ENCODE data around the gene CCR6. TPM values are rescaled to one million over a fixed set of nuclear protein-coding genes. Genes with fewer than 3 reads are reported as not detected.

Gene CCR6
- total and polyA plus RNA-seq, 10 of the 15 experiments (the other 5 are each of a cell fraction or from before 2014, with no cell fraction given): 2.2 to 7.6 (median 6.7) TPM

GRCh38 chr6:167141667-167142432 is 19.0 kb downstream of the CCR6 start (continued):
- TF ChIP-seq ZNF384 (IDR thresholded peaks at IDR 0.05; ENCODE audit: borderline replicate concordance, low read depth, low read length) (no peak), IKZF1 (conservative IDR thresholded peaks at IDR 0.05) (peak; percentile 37; the same call in 1 of the 2 replicates), SMC3 (IDR thresholded peaks at IDR 0.05; ENCODE audit: borderline replicate concordance, low read length) (peak; percentile 99), E2F4 (IDR thresholded peaks at IDR 0.05; ENCODE audit: low read depth, low read length) (no peak), USF2 (IDR thresholded peaks at IDR 0.05; ENCODE audit: borderline replicate concordance, low read depth, low read length) (no peak), HSF1 (IDR thresholded peaks at IDR 0.05; ENCODE audit: low read depth, low read length) (no peak), ZBTB40 (IDR thresholded peaks at IDR 0.05; ENCODE audit: borderline replicate concordance) (no peak), CHD1 (IDR thresholded peaks at IDR 0.05; ENCODE audit: low read depth, low read length) (no peak), DPF2 (IDR thresholded peaks at IDR 0.05) (0 out of 2 replicates have a peak, but pooled peaks have one; percentile 11), MAX (IDR thresholded peaks at IDR 0.05; ENCODE audit: low read depth, low read length) (no peak), JUND (IDR thresholded peaks at IDR 0.05; ENCODE audit: low read depth, low read length) (no peak), MEF2A (IDR thresholded peaks at IDR 0.05; ENCODE audit: insufficient read depth, low read depth, low read length) (no peak), NRF1 (conservative IDR thresholded peaks at IDR 0.05; ENCODE audit: low read depth, low read length) (no peak), RFX5 (IDR thresholded peaks at IDR 0.05; ENCODE audit: low read depth, low read length) (no peak), ATF2 (IDR thresholded peaks at IDR 0.05; ENCODE audit: low read length) (no peak), SMARCA5 (IDR thresholded peaks at IDR 0.05) (peak; percentile 37; the same call in 1 of the 2 replicates), RELA (IDR thresholded peaks at IDR 0.05; ENCODE audit: borderline replicate concordance, partially characterized antibody) (no peak), NFXL1 (IDR thresholded peaks at IDR 0.05; ENCODE audit: borderline replicate concordance) (no peak), SREBF2 (IDR thresholded peaks at IDR 0.05; ENCODE audit: low read length) (no peak), NR2F1 (conservative IDR thresholded peaks at IDR 0.05) (no peak), KLF5 (IDR thresholded peaks at IDR 0.05; ENCODE audit: partially characterized antibody) (no peak), RCOR1 (conservative IDR thresholded peaks at IDR 0.05; ENCODE audit: low read depth, low read length) (no peak)

Measured in GM12878 (cell line).